T-helper 1 cell (primary cell): ENCODE data around the gene SHLD1.
"Not testable (repeated sequence)": the region's sequence is repeated elsewhere in the genome, so short reads cannot be mapped to it uniquely, and the experiment has no call there.

Source experiments
- DNase-seq, 5 donors: peaks; one replicate each; pipeline ENCODE4 v3.0.0-alpha.2; 2012 to 2020
- total RNA-seq, 4 donors: gene quantifications; one replicate each; lab custom pipeline; 2026; lab: John Stamatoyannopoulos, UW

Gene SHLD1
- 5.6 to 8.3 (median 5.8) reads per million in 4 donors for total RNA-seq

GRCh38 chr20:5749952-5750779, at the start of gene SHLD1:
SHLD1 (plus strand) TSS chr20:5750401; CDS start chr20:5772866, 22,465 bp downstream.
- peak; percentile 42 to 90 (median 57) for DNase-seq

GRCh38 chr20:5702339-5702738, 47.9 kb upstream of the SHLD1 start:
- not testable (repeated sequence) for DNase-seq

- no peak for DNase-seq
Observed at GRCh38 chr20:5703681-5704101, 46.5 kb upstream of the SHLD1 start.

- no peak for DNase-seq
Observed at GRCh38 chr20:5705827-5706226, 44.4 kb upstream of the SHLD1 start.

- no peak for DNase-seq
Observed at GRCh38 chr20:5706797-5707196, 43.4 kb upstream of the SHLD1 start.

GRCh38 chr20:5710551-5710950, 39.6 kb upstream of the SHLD1 start:
- no peak for DNase-seq

- DNase-seq, result peak; percentile 58 to 84 (median 77)
Observed at GRCh38 chr20:5714261-5715041, 35.8 kb upstream of the SHLD1 start.

- peak in 2 of 5 donors; percentile 8 to 12 for DNase-seq
Observed at GRCh38 chr20:5715071-5715841, 34.9 kb upstream of the SHLD1 start.

- no peak for DNase-seq
Observed at GRCh38 chr20:5716953-5717352, 33.2 kb upstream of the SHLD1 start.

GRCh38 chr20:5718896-5719595, 31.2 kb upstream of the SHLD1 start:
- no peak for DNase-seq

- DNase-seq, result no peak
Observed at GRCh38 chr20:5719861-5720403, 30.3 kb upstream of the SHLD1 start.

- no peak for DNase-seq
Observed at GRCh38 chr20:5720696-5721095, 29.5 kb upstream of the SHLD1 start.

GRCh38 chr20:5721356-5721755, 28.8 kb upstream of the SHLD1 start:
- not testable (repeated sequence) for DNase-seq

GRCh38 chr20:5722927-5723326, 27.3 kb upstream of the SHLD1 start:
- DNase-seq, result no peak

GRCh38 chr20:5725183-5725463, 25.1 kb upstream of the SHLD1 start:
- DNase-seq, result not testable (repeated sequence)

GRCh38 chr20:5727018-5727515, 23.1 kb upstream of the SHLD1 start:
- no peak for DNase-seq

GRCh38 chr20:5729348-5729747, 20.9 kb upstream of the SHLD1 start:
- no peak for DNase-seq

GRCh38 chr20:5730131-5730530, 20.1 kb upstream of the SHLD1 start:
- no peak for DNase-seq

- no peak for DNase-seq
Observed at GRCh38 chr20:5731753-5732366, 18.3 kb upstream of the SHLD1 start.

- no peak for DNase-seq
Observed at GRCh38 chr20:5734602-5735001, 15.6 kb upstream of the SHLD1 start.

- DNase-seq, result no peak
Observed at GRCh38 chr20:5735845-5736510, 14.2 kb upstream of the SHLD1 start.
